Measurements from ENCODE around the gene MTMR2.
"Not testable (repeated sequence)": the region's sequence is repeated elsewhere in the genome, so short reads cannot be mapped to it uniquely, and the experiment has no call there.

Gene MTMR2

DNA sequence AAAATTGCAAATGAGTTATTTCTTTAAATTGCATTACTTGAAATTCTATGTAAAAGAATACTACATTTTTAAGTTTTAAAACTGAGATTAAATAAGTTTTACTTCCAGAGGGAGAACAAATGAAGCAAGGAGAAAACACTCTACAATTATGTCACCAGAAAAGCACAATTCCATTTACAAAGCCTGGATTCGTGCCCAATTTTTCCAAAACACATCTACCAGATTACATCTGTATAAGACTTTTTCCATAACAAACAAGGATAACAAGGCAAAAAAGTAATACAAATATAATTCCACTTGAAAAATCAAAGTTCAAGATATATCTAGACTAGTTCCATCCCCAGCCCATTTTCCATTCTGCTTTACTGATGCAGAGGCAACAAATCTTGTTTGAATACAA, 40.5 kb downstream of the MTMR2 start:
- DNase-seq: no peak

DNA sequence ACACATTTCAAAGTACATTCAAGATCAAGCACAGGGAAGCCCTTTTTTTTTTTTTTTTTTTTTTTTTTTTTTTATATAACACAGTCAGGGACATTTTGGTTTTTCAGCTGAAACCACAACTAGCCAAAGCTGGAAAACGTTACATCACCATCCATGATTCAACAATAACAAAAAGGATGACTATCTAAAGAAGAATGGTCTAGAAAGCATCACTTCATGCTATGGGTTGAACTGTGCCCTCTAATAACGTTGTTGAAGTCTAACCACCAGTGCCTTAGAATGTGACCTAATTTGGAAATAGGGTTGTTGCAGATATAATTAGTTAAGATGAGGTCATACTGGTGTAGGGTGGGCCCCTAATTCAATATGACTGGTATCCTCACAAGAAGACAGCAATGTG, 46.6 kb downstream of the MTMR2 start:
- no peak for DNase-seq

DNA sequence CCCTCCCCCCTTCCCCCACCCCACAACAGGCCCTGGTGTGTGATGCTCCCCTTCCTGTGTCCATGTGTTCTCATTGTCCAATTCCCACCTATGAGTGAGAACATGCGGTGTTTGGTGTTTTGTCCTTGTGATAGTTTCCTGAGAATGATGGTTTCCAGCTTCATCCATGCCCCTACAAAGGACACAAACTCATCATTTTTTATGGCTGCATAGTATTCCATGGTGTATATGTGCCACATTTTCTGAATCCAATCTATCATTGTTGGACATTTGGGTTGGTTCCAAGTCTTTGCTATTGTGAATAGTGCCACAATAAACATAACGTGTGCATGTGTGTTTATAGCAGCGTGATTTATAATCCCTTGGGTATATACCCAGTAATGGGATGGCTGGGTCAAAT, 53.0 kb downstream of the MTMR2 start:
- not testable (repeated sequence) for DNase-seq

DNA sequence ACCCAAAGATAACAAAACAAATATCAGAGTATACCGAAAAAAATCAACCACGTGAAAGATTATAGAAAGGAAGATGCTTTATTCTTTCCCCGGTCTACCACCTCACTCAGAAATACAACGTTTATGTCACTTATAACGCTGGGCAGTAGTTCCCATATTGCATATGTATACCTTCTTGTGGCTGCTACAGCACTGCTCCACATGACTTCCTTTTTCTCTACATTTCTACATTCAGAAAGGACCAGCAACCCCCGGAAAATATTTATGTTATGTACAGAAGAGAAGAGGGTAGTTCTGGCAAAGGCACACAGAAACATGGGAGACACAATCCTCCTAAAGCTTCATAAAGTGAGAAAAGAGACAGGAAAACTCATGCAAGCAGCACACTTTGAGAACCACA, 56.8 kb downstream of the MTMR2 start:
- DNase-seq: peak; percentile 36 to 37

DNA sequence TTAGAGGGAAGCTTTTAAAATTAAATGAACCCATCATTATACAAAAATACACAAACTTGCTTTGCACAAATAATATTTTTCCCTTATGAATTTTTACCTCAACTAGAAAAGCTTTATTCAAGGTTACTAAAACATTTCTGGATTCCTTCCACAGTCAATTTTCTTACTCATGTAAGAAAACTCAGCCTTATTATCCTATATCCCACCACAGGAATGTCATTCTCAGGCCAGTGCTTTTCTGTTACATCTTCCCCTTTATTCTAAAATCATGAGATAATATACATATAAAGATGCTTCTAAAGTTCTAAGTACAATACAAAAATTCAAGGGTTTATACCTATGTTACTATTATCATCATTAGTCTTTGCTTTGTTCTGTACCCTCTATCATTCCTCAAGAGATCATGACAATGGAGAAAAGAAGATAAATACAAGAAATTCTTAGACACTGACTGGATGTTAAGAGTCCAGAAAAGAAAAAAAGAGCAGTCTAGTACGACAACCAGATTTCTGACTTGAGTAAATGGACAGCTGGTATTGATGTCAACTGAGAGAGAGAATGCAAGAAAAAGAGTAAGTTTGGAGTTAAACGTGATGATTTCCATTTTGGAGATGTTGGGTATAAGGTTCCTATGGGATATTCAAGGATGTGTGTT, 60.3 kb downstream of the MTMR2 start:
- no peak for DNase-seq

DNA sequence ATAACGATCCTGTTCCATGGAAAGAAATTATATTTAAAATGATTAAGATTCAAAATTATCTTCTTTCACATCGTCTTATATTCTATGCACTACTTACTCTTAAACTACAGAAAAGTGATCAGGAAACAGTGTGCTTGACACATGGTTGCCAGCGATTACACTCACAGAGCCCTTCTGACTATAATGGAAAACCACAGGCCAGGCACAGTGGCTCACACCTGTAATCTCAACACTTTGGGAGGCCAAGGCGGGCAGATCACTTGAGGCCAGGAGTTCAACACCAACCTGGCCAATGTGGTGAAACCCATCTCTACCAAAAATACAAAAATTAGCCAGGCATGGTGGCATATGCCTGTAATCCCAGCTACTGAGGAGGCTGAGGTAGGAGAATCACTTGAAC, 63.9 kb downstream of the MTMR2 start:
- not testable (repeated sequence) for DNase-seq

DNA sequence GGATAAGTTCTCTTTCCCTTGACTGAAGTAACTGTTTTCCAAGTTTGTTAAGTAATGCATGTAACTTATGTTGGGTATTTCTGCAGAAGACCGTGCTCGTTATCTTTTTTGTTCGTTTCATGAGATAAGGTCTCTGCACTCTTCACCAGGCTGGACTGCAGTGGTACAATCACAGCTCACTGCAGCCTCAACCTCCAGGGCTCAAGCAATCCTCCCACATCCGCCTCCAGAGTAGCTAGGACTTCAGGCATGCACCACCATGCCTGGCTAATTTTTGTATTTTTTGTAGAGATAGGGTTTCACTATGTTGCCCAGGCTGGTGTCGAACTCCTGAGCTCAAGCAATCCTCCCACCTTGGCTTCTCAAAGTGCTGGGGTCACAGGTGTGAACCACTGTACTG, 69.5 kb downstream of the MTMR2 start:
- not testable (repeated sequence) for DNase-seq

DNA sequence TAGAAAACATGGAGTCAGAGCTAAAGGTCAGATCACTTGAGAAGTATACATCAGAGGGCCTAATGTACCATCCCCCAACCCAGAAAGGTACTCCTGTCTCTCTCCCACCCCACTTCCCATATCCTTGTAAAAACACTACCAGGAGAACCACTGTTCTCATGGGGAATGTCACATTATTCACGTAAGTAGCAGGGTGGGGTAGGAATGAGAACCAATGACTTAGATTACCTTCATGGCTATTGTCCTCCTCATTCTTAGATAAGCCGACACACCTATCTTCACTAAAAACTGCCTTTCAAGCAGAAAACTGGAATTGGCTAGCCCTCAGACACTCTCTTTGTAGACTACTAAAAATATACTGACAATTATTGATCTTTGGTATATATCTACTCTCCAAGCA, 70.0 kb downstream of the MTMR2 start:
- no peak for DNase-seq

DNA sequence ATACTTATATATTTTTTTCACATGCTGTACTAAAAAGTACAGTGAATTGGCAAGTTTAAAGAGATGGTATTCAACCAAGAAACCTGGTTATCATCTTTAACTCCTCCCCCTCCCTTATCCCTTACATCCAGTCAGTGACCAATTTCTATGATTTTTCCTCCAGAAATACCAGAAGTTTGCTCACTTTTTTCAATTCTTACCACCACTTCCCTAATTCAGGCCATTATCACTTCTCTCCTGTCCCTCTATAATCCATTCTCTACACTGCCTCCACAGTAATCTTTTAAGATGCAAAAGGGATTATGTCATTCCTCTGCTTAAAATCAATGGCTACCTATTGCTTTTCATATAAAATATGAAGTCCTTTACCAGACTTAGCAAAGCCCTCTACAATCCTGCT, 70.8 kb downstream of the MTMR2 start:
- DNase-seq: no peak

DNA sequence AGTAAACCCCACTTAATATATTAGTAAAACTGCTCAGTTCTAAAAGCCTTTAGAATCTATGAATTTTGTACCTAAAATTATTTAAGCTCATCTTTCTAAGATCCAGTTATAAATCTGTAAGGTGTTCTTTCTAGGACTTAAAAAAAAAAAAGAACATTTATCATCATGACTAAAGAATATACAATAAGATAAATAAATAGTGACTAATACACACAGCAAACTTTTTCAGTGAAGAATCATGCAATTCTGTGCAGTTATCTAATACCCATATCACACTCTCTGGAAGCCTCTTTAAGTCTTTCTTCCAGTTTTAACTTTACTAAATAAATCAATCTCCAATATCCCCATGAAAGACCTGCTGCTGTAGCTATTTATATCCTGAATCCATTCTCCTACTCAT, 73.8 kb downstream of the MTMR2 start:
- DNase-seq: no peak

DNA sequence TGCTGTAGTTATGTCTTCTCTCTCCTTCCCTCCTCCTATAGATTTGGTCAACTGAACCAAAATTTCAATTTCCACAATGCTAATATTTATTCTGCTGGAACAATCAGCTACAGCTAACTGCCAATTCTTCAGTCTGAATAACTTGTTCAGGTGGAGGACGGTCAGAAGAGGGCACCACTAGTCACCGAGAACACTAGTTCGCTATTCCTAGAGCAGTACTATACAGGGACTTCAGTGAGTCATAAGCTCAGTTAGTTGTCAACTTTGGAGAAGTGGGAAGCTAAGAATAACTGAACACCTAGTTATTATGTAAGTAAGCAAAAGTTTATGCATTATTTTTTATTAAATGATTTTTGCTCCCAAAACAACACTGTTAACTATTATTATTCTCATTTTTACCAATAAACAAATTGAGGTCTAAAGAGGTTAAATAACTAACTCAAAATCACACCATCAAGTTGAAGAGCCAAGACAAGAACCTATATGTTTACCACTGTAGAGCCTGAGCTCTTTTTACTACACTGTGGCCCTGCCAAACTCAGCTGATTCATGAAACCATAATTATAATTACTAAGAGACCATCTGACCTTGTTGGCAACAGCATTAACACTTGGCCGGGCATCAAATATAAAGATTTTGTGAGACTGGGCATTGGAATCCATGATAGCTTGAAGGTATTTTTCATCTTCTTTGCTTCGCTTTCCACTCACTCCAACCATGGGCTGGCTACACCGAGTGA, 74.7 kb downstream of the MTMR2 start:
- peak; percentile 49 to 50 for DNase-seq

DNA sequence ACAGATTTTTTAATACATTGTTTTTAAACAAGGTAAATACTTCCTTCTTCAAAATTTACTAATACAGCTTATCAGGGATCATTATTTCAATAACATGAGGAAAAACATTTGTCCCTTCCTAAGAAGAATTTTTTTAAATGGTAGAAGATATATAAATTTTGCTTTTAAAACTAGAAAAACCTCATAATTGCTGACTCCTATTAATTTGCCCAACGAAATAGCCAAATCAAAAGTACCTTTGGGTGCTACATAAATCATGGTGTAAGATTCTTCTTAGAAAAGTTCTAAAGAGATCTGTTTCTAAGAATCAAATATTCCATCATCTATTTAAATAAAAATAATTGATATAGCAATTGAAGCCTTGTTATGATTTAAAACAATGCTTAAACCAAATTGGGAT, 78.7 kb downstream of the MTMR2 start:
- DNase-seq: no peak

DNA sequence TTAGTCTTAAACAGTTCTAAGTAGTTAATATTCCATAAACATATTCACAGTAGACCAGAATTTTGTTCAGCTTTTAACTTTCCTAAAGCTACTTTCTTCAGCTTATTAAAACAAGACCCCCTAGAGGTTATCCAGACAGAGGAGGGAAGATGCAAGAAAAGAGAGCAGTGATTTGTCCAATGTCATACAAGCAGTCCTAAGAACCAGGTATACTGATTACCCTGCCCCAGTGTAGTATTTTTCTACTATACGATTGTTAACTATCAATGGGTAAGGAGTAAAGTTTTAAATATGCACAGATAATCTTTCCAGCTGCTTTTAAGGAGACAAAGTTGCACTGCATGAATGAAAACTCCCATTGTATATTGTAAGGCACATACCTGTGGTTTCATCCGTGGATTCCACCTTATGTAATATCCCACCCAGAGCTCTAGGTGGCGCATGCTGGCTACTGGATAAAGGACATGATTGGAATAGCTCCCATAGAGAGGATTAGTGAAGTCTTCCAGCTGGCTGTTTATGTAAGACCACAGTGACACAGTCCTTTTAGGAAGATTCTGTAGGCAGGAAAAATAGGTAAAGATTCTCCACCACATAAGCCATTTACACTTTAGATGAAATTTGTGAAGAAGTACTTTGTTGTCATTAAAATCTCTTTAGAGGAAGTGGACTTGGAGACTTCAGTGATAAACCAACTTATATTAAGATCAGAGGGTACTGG, 88.0 kb downstream of the MTMR2 start:
- peak; percentile 42 to 67 for DNase-seq

DNA sequence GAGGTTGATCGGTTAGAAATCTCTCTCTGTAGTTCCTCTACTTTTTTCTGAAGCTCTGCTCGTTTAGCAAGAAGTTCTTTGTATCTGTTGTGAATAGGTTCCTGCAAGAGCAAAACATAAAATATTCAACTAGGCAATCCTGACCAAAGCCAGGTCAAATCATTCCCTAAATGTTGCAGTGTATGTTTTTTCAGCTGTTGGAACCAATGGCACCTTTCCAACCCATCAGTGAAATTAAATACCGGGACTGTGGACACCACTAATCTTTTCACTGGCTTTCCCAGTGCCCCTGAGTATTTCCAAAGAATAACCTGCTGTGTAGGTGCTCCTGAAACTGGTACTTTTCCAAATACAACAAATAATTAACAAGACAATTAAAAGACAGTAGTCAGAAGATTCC, 88.6 kb downstream of the MTMR2 start:
- DNase-seq: no peak

DNA sequence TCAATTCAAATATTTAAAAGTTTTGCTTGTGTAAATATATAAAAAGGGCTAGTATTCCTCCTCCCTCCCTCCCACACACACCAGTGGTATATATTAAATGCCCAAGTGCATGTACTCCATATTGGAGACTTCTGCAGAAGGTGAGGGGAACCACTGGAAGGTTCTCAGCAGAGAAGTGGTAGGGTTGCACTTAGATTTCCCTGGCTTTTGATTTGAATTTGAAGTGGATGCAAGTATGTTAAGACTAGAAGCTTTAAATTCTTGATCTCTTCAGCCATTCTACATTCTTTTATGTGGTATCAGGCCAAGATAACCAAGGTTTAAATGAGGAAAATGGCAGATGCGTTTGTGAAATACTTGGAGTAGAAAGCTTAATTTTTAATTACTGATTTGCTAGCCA, 90.5 kb downstream of the MTMR2 start:
- no peak for DNase-seq

DNA sequence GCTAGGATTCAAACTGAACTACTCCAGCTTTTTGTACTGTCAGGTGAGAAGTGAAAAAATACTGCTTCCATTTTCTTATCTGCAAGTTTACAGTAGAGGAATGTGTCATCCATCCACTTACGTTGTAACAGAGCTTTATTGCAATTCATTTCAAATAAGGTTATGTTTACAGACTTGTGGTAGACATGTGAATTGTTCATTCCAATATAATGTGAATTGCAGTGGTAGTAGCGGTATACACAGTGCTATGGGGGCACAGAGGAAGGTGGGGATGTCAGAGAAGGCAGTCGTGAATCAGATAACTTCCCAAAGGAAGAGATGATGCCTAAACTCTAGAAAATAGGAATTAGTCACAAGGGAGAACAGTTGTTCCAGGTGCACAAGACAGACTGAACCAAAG, 91.1 kb downstream of the MTMR2 start:
- DNase-seq: no peak

DNA sequence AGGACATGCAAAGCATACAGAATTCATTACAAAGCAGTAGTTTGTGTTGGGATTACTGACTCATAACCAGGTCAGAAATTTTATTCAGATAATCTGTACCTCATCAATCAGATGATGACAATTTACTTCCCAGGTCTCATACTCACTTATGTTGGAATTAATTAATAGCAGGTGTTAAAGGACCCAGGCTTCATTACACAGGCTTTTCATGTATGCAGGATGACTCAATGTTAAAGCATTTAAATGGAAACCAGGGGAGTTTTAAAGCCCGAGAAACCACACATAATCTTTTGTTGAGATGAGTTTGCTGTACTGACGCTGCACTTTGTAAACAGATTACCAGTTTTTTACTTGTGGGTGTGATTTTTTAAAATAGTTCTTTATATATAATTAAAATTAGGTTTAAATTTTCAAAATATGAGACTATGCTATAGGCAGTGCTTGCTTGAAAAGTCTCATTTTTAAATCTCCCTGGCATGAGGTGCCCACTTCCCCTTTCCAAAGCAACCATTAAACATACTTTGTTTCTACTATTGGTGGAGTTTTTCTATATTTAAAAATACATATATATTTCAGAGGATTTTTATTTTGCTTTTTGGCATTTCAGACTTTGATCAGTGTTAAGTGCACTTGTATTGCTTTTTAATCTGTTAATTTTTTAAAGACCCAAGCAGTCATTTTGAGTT, 92.6 kb downstream of the MTMR2 start:
- DNase-seq: no peak

DNA sequence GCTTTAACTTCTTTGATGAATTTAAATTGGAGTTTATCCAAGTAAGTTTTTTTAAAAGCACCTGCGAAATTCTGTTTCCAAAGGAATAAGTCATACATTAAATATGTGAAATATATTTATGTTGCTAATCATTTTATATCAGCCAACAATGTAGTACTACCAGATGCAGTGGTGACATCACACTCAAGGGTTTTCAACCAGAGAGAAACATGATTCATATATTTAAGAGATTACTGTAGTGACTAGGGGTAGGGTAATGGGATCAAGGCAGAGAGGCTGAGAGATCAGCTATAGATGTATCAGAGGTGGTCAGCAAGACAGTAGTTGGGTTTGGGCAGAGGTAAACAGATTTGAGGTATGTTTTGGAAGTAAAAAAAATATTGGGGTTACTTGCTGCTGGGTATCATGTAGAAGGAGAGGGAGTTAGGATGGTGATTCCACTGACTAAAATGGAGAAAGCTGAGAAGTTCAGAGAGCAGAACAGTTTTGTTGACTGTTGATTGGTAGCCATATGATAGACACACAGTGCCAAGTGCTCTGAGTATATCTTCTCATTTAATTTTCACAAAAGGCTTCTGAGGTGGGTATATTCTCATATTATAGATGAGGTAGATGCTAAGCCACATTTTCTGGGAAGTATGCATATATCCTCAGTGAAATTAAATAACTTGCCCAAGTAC, 94.2 kb downstream of the MTMR2 start:
- no peak for DNase-seq

DNA sequence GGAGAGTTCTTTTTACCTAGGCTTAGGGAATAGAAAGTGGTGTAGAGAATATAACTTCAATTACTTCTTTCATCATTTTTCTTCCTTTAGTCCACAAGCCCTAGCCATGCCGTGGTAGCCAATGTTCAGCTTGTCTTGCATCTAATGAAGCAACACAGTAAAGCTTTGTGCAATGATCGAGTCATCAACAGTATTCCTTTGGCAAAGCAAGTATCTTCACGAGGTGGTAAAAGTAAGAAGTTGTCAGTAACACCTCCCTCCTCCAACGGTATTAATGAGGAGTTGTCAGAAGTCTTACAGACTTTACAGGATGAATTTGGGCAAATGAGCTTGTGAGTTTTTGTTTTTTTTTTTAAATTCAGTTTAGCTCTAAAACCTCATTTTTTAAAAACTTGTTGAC, 96.2 kb downstream of the MTMR2 start:
- DNase-seq: peak in 1 of 2 donors; percentile 7

DNA sequence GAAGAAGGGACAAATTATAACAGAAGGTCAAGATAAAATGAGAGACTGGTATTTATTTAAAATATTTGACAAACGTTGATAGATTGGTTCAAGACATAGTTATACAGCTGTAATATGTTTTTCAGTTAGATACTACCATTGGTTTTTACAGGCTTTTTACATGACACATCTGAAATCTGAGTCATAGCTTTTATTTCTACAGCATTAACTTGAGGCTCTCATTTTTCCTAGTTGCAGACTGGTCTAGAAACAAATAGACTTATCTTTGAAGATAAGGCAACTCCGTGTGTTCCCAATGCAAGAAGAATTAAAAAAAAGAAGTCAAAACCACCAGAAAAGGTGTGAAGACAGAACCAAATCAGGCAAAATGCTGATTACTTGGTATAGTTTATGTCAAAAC, 102.3 kb downstream of the MTMR2 start:
- DNase-seq: no peak

DNA sequence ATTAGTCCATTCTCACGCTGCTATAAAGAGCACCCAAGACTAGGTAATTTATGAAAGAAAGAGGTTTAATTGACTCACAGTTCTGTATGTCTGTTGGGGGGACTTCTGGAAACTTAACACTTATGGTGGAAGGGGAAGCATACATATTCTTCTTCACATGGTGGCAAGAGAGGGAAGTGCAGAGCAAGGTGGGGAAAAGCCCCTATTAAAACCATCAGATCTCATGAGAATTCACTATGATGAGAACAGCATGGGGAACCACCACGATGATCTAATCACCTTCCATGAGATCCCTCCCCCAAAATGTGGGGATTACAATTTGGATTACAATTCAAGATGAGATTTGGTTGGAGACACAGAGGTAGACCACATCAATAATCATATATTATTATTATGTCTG, 107.9 kb downstream of the MTMR2 start:
- peak in 1 of 2 donors; percentile 37 for DNase-seq

DNA sequence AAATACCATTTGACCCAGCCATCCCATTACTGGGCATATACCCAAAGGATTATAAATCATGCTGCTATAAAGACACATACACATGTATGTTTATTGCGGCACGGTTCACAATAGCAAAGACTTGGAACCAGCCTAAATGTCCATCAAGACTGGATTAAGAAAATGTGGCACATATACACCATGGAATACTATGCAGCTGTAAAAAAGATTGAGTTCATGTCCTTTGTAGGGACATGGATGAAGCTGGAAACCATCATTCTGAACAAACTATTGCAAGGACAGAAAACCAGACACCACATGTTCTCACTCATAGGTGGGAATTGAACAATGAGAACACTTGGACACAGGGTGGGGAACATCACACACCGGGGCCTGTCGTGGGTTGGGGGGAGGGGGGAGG, 112.9 kb downstream of the MTMR2 start:
- not testable (repeated sequence) for DNase-seq

DNA sequence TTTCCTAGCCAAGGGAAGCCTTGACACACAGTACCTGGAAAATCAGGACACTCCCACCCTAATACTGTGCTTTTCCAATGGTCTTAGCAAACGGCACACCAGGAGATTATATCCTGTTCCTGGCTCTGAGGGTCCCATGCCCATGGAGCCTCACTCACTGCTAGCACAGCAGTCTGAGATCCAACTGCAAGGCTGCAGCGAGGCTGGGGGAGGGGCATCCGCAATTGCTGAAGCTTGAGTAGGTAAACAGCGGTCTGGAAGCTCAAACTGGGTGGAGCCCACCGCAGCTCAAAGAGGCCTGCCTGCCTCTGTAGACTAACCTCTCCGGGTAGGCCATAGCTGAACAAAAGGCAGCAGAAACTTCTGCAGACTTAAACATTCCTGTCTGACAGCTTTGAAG, 117.4 kb downstream of the MTMR2 start:
- not testable (repeated sequence) for DNase-seq
